ENCODE data around the gene NAT10. TPM values are rescaled to one million over a fixed set of nuclear protein-coding genes. Genes with fewer than 3 reads are reported as not detected.

NAT10 gene
- total RNA-seq, 1 experiment from 2014 or later: 75.5 TPM

GRCh38 chr11:34178209-34178821 is 72.9 kb downstream of the NAT10 start:
- POLR2A ChIA-PET: interaction anchor here (1.6 kb wide), 1 partner anchor 179 kb away, joined by 7 read pairs; the partner anchor contains the start of gene ABTB2

GRCh38 chr11:34179026-34179675 is 73.7 kb downstream of the NAT10 start:
- POLR2A ChIA-PET: interaction anchor here (0.7 to 1.6 kb wide), 2 partner anchors 9 to 178 kb away, joined by 7 read pairs; partner anchors contain the start of gene ABTB2
- H3K27ac Mint-ChIP-seq: no peak overlapping the region
- no peaks in the 10 kb centered on the region for H3K36me3 Mint-ChIP-seq
- H3K4me3 Mint-ChIP-seq: no peak overlapping the region
- DNase-seq (ENCODE audit: low spot score) (no peak), ATAC-seq (no peak)
- CTCF ChIA-PET: interaction anchor here (0.7 to 1.8 kb wide), 6 partner anchors 25 to 313 kb away, joined by 3 to 10 read pairs (median 4); partner anchors contain the start of gene ABTB2
- no peaks in the 10 kb centered on the region for H3K27me3 Mint-ChIP-seq (ENCODE audit: low read depth)
- no peaks in the 10 kb centered on the region for H3K9me3 Mint-ChIP-seq
- H3K4me1 Mint-ChIP-seq: 0 out of 2 replicates have a peak, but pooled peaks cover 6% of the 10 kb centered on the region
- no peak for TF ChIP-seq OVOL2 (CRISPR knock-in tag; IDR thresholded peaks at IDR 0.05; ENCODE audit: borderline replicate concordance)
- TF ChIP-seq ZBTB43 (CRISPR knock-in tag; IDR thresholded peaks at IDR 0.05): no peak
- TF ChIP-seq CBFB (CRISPR knock-in tag; IDR thresholded peaks at IDR 0.05; ENCODE audit: low read depth): no peak
- TF ChIP-seq AFF4 (CRISPR knock-in tag; IDR thresholded peaks at IDR 0.05; ENCODE audit: borderline replicate concordance): no peak
- no peak for TF ChIP-seq GRHL2 (CRISPR knock-in tag; IDR thresholded peaks at IDR 0.05; ENCODE audit: insufficient replicate concordance, severe bottlenecking)
- no peak for TF ChIP-seq FOXP4 (CRISPR knock-in tag; IDR thresholded peaks at IDR 0.05)

More at GRCh38 chr11:34178209-34178821, 72.9 kb downstream of the NAT10 start:
- ATAC-seq (no peak), DNase-seq (ENCODE audit: low spot score) (no peak)
- Mint-ChIP-seq H3K36me3 (no peaks in the 10 kb centered on the region), H3K9me3 (no peaks in the 10 kb centered on the region), H3K27ac (no peak overlapping the region), H3K27me3 (ENCODE audit: low read depth) (no peaks in the 10 kb centered on the region), H3K4me3 (no peak overlapping the region), H3K4me1 (peaks cover 10% of the 10 kb centered on the region; the same call in 1 of the 2 replicates)
- CTCF ChIA-PET: interaction anchor here (1.1 to 1.8 kb wide), 5 partner anchors 28 to 314 kb away, joined by 3 to 10 read pairs (median 5); partner anchors contain the start of gene ABTB2
- no peak for TF ChIP-seq ATF6 (CRISPR knock-in tag; IDR thresholded peaks at IDR 0.05)
- no peak for TF ChIP-seq HMGXB4 (CRISPR knock-in tag; IDR thresholded peaks at IDR 0.05)
- TF ChIP-seq USF1 (CRISPR knock-in tag; IDR thresholded peaks at IDR 0.05): no peak
- TF ChIP-seq ZNF263 (CRISPR knock-in tag; IDR thresholded peaks at IDR 0.05; ENCODE audit: low read depth): no peak
- TF ChIP-seq KAT7 (CRISPR knock-in tag; IDR thresholded peaks at IDR 0.05; ENCODE audit: borderline replicate concordance): no peak
- TF ChIP-seq GTF2I (CRISPR knock-in tag; conservative IDR thresholded peaks at IDR 0.05): no peak
- no peak for TF ChIP-seq ESRRA (CRISPR knock-in tag; IDR thresholded peaks at IDR 0.05; ENCODE audit: borderline replicate concordance)
- no peak for TF ChIP-seq E2F5 (CRISPR knock-in tag; IDR thresholded peaks at IDR 0.05)
- no peak for TF ChIP-seq HMGA2 (CRISPR knock-in tag; IDR thresholded peaks at IDR 0.05)

Measured in WTC11 (cell line).